ENCODE results near the gene FILIP1L.

FILIP1L gene

DNA sequence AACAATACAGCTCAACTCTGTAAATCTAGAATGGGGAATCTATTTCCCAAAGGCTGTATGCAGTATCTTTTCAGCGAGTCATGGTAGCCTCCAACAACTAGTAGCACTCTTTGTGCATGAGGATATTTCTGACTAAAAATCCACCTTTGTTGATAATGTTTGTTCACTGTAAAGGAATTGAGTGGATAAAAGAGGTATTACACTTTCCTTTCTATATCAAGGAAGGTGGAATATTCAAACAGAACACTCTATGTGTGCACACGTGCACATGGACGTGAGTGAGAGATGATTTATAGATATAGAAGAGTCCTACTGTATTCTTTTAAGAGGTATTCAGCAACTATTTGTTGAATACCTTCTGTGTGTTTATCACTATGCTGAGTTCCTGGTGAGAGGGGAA lies 228.4 kb downstream of the FILIP1L start:
- DNase-seq (ENCODE audit: low spot score), result no peak

DNA sequence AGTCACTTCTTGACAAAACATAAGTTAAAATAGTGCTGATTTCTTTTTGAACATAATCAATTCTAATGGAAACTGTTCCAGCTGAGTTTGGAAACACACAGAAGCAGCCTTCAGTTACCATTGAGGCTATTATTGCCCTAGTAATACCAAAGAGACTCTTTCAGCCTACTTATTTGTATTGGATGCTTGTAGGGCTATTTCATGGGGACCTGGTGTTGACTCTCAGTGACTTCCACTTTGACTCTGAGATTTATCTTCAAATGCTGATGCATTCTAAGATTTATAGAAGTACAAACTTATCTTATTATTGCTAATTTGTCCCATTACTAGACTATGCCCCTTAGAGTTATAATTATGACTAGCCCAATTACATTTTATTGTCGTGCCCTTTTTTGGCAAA lies 229.2 kb downstream of the FILIP1L start:
- no peak for DNase-seq (ENCODE audit: low spot score)

DNA sequence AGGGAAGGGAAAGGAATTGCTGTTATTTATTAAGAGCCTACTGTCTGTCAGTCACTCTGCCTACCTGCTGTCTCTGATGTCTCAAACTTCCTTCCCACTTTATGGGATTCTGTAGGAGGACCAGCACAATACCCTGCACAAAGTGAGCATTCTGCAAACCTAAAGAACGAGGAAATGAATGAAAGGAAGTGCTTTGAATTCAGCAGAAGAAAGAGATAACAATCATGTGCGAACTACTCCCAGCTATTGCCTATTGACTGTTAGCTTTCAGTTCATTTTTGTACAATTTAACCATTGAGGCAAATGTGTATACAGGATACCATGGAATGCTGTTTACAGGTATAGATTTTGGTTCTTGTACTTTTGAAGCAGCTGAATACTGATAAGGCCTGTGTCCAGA lies 229.8 kb downstream of the FILIP1L start:
- no peak for DNase-seq (ENCODE audit: low spot score)

DNA sequence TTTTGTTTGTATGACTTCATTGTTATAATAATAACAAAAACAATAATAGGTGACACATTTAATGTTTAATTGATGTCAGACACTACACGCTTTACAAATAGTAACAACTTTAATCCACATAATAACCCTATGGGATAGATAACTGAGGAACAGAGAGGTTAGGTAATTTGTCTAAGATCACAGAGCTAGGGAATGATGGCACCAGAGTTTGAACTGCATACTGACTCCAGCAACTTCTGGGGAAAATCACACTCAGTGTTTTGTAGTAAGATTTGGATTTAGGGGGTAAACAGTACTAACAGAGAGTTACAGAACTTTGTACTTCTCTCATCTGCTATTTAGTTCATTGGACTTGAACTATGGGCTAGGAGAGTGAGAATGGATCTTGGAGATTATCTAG lies 230.6 kb downstream of the FILIP1L start:
- DNase-seq (ENCODE audit: low spot score), result no peak

DNA sequence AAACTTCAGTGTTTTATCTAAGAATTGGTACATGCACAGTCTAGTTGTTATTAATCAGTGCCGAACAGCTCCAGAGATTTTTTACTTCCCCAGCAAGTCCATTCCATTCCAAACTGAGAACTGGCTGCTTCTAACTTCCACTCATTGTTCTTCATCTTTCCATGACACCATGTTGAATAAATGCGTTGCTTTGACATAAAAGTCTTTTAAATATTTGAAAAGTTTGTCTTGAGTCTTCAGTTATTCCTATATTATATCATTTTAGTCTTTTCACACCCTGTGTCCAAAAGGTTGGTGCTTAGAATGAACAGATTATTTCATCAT lies 231.2 kb downstream of the FILIP1L start:
- DNase-seq (ENCODE audit: low spot score), result no peak

DNA sequence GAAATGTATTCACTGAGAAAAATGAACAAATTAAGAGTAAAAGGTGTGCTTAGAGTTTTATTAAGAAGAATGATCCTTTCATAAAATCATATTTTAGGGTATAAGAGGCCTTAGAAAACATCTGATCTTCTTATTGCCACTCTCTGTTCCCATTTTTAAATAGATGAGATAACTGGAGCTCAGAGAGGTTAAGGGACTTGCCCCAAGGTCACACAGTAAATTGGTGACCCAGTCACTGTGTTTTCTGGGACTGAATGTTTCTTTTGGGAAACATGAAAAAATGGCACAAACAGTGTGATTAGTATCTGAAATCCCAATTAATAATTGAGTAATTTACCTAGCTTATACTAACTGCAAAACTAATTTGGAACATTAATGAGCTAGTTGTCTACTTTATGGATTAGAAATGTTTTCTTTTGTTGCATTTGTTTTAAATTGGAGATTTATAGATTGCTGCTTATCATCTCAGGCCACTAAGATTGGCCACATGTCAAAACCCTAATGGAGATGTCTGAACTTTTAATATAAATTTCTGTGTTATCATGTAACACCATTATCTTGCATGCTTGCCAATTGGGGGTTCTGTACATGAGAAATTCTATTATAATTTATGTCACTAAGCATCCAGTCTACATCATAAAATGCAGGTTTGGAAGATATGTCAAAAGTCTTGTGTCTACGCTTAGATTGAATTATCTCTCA lies 231.7 kb downstream of the FILIP1L start:
- DNase-seq (ENCODE audit: low spot score), result no peak

DNA sequence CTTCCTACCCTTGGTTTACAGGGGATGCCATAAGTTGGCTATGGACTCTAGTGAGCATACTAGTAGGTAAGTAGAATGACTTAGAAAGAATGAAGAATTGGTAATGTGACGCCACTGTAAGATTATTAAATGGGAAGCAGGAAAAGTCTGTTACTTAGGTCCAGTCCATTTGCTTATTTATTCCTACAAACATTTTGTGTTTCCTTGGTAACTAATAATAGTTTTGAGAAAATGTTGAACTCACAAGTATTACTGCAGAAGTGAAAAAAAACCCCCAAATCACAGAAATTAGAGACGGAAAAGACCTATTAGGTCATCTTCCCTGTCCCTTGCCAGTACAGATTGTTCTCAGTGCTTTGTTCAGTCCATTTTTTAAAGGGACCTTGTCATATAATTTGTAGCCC lies 233.2 kb downstream of the FILIP1L start:
- no peak for DNase-seq (ENCODE audit: low spot score)

DNA sequence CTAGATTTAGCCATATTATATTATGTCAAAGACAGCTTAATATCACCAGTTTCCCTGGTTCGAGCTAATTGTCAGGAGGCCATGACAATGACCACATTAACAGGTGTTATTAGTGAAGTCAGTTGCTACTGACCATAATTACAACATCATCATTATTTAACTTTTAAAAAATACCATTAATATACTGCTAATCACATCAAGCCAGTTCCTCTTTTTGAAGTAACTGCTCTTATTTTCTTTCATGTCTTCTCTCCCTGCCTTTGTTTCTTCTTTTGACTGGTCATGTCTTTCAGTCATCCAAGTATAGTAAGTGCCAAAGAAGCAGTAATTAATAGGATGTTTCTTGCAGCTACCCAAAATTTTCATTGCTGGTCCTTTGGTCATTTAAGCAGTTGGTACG lies 235.0 kb downstream of the FILIP1L start:
- DNase-seq (ENCODE audit: low spot score), result no peak

DNA sequence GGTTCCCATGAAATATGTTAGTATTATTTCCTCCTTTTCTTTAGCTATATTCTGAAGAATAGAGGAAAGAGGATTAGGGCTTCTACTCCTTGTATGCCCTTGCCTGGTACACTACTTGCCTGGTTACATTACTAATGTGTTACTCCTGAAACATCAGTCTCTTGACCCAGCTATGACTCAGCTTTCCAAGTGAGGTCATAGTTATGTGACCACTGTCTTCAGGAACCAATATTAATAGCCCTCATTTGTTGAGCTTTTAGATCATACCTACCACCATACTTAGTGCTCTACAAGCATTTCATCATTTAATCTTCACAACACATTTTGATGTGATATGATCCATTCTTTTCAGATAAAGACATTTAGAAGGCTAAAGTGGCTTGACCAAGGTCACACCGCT lies 236.3 kb downstream of the FILIP1L start:
- DNase-seq (ENCODE audit: low spot score), result no peak

DNA sequence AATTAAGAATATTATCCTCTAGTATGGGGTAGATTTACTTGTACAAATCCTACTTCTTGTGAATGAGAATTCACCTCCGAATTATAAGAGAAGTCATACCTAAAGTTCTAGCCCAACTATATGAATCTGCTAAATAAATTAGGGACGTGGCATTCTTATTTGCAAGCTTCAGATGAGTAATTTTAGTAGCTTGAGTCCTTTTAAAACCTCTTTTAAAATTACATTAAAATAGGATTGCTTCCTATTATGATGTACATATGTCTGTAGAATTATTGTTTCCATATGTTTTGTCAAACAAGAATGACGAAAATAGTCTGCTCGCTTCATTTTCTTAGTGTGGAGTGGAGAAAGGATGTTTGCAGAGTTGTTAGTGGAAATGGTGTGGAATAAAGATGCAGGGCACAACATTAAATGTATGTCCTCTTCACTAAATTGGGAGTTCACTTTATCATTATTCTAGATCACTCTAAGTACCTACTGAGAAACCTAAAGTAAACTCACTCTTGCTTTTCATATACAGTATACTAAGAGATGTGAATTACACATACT lies 237.2 kb downstream of the FILIP1L start:
- DNase-seq (ENCODE audit: low spot score), result no peak

DNA sequence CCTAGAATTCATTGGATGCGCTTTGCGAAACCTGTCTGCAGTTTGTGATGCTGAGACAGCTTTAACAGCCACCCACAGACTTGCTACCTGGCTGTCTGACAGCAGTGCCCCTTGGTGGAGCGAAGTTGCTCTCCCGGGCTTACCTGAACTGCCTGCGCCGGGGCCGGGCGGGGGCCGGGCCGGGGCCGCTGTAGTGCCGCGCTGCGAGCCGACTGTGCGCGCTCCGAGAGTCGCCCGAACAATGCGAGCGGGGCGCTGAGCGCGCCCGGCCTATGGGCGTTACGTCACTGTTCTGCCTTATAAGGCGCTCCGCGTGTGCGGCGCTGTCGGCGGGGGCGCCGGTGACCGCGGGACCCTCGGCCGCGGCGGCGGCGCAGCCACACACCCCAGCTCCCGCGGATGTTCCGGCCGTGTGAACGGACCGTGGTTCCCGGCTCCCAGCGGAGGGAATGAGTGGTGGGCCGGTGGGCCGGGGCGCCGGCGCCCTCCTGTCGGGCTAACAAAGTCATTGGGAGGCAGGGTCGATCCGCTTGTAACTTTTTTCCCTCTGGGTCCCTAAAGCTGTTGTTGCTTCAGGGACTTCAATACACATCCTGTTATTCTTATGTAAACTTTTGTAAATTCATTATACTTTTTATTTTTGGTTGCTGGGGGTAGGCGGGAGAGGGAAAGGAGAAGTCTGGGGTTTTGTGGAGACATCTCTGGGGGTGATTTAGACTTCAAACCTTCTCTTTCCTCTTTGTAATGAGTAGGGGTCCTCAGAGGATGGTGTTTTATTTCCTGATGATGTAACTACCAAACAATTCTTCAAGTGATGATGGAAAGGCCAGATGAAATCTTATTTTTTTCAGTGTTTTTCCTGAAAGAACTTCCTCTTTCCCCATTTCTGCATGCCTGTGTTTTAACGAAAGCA lies 238.1 kb downstream of the FILIP1L start:
- peak; percentile 84 for DNase-seq (ENCODE audit: low spot score)

DNA sequence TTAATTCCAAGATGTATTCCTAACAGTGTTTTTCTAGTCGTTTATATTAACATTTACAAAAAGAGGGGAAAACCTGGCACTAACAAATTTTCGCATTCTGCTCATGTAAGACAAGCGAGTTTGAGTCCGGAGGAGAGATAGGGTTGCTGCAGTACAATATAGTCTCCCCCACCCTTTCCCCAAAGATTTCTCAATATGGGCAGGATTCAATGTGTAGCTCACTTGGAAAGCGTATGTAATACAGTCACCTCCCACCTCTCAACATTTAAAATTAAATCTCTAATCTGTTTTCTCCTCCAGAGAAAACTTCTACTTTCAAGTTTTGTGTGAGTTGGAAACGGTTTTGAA lies 238.7 kb downstream of the FILIP1L start:
- peak; percentile 8 for DNase-seq (ENCODE audit: low spot score)

DNA sequence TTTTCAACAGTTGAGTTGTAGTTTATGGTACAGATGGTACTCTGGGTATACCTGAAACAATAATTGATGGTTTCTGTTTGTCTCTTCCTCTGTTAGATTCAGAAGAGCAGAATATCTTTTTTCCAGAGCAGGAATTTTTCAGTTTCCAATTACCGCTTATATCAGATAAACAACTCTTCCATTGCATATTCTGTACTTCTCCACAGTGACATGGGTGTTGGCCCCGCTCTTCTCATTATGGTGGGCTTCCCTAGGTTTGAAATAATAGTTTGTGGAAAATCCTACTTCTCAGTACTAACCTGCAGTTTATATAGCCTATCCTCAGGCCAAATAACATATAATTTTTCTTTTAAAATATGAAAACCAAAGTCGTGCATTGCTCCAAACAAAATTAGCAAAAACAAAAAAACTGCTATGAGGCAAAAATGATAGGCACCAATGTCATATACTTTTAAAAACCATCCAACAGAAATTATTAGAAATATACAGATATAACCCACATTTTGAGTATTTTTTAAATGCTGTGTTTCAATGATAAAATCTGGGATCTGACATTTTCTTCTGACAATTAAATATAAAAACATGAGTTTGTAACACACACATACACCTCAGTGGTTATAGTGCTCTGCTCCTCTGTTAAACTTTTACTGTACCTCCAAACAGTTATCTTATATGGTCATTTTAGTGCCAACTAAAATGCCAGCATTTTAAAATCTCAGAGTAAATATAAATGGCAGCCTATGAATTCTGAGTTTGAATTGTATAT lies 239.9 kb downstream of the FILIP1L start:
- no peak for DNase-seq (ENCODE audit: low spot score)

DNA sequence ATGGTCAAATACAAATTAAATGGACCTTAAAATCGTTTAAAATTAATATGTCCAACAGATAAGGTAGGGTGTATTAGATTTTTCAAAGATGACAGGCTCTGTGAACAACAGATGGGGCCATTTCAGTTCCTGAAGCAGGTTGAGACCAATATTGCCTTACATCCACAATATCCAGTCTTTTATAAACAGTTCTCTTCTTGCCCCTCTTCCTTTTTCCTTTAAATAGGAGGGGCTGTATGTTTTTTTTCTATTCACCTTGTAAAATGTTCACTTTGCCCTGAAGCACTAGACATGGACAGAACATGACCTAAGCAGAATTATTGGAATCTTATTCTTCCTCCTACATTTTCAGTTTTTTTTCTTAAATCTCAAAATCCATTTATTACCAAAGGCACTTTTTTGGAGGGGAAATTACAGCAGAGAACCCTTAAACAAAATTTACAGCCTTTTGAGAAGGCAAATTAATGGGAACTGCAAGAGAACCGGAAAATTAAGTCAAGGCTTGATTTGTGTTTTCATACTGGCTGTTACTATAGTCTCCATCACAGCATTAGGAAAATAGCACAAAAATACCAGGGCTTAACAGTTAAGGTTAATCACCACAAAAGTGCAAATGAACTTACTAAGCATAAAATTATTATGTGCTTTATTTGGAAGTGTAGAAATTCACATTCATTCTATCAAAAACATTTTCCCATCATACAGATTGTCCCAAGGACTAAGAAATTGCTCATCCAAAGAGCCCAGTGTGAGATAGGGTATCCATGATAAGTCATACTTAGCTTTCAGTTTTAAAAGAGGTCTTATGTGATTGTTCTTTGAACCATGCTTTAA lies 240.8 kb downstream of the FILIP1L start:
- no peak for DNase-seq (ENCODE audit: low spot score)

DNA sequence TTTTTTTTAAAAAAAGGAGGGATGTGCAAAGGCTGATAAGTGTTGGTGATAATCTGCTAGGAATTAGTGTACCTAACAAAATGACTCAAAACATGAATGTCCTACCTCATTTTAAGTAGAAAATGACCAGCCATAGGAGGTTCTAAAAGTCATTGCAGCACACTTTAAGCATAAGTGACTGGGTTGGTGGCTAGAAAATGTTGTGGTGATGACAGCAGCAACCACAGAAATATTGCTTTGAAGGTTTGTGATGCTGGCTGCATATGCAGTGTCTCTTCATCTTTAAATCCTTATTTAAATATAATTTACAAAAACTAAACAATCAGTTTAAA lies 241.4 kb downstream of the FILIP1L start:
- DNase-seq (ENCODE audit: low spot score), result no peak

DNA sequence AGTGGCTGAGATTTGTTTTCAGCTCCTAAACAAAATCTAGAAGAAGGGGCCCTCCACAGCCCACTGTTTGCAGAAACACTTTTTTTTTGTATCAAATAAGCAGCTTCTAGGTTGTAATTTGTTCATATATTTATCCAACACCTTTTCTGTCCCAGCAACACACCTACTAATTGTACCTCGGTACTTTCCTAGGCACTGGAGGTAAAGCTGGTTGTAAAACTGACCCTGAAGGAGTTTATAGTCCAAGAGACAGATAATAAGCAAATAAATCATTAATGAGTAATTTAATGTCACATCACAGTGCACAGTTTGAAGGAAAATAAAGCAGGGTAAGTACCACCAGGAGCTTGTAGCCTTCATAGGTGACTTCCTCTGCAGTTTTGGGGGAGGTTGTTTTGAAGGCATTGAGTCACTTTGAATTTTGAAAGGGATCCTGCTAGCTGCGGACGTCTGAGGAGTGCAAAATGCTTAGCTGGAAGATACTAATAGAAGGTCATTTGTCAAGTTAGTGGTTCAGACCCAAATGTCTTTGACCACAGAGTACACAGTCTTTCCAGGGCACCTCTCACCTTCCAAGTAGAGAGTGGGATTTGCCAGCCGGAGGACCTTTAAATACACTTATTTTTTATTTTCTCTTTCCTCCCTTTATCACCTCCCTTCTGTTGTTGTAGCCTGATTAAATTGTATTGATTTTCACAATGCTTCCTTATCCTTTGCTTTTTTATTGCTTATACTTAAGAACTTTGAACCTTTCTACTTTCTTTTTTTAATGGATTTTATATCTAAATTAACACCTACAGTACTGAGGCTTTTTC lies 242.9 kb downstream of the FILIP1L start:
- no peak for DNase-seq (ENCODE audit: low spot score)

DNA sequence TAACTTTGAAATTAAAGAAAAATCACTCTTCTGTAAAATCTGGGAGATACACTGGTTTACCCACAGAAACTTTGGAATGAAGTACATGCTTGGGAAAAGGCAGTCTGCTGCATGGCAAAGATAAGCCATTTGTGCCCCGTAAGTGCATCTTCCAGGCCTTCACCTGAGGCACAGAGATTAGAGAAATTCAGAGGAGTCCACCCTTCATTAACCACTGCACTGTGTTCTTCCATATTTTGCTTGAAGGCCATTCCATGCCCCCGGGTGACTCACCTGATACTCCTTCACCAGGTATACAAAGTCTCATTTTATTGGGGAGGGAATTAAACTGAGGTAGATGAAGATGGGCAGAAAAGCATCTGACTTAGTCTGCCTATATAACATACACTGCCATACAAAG lies 243.6 kb downstream of the FILIP1L start:
- no peak for DNase-seq (ENCODE audit: low spot score)

DNA sequence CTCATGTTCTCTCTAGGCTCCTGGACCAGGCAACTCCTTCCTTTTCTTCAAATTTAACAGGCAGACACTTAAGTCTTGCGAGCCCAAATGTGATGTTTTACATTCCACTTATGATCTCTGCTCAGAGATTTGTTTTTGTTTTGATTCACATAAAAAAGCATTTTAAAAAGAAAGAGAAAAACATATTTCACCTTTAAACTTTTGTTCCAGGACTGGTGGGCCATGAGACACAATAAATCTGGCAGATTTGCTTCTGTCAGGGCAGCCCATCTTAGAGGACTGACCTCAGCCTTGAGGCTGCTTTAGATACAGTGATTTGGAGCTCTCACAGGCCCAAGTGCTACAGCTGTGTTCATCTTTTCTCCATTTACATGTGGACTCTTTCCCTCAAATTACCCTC lies 244.7 kb downstream of the FILIP1L start:
- DNase-seq (ENCODE audit: low spot score), result no peak

DNA sequence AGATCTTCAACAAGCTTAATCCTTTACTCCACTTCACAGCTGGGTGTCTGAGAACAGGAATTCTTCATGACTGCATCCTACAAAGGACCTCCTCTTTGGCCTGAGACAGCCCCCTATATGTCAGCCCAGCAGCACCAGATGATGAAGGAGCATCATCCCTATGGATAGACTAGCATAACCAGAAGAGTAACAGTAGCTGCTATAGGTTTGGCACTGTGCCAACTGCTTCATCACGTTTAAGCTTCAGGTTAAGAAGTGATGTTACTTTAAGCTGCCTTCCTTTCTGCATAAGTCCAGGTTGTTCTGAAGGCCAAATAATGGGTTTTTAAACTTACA lies 246.0 kb downstream of the FILIP1L start:
- DNase-seq (ENCODE audit: low spot score), result no peak

DNA sequence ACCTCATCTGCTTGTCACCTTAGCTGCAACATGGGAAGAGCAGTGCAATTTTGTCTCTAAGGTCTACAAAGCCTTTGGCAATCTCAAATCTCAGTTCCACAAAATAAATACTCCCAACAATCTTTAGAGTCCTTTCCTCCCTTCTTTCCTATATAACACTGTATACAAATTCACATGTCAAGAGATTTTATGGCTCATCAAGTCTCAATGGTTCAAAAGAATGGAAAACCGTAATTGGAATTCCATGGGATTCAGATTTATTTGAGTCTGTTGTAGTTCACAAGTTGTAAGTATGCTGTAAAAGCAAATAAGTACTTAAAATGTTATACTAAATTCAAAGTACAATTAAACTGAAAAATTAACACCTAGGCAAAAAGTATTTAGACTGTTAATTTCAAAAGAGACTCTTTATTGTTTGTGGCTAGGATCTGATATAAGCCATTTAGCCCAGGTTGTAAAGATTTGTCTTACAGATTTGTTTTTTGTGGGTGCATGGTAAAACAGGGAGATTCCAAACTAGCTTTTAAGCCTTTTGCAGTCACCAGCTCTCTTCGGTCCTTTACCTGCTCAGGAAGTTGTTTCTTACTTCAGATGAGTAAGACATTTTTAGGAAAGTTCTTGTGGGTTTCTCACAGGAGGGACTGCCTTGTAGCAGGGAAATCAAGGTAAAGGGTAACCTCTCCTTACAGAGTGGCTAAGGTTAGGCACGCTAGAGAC lies 246.5 kb downstream of the FILIP1L start:
- DNase-seq (ENCODE audit: low spot score), result no peak

Data from germinal center (tissue), 1 donor.